CD4-positive, alpha-beta T cell treated with Interferon gamma for 1 hour (primary cell): ENCODE data around the gene FGF1.

ENCODE experiments used
- DNase-seq: peaks from one replicate; pipeline ENCODE4 v3.0.0-alpha.2; 2020

FGF1 gene

GRCh38 chr5:142685418-142686209, at the start of gene FGF1:
FGF1 (minus strand) TSS chr5:142686090; CDS start chr5:142614127, 71,963 bp downstream.
- DNase-seq: no peak

- DNase-seq: no peak
Observed at GRCh38 chr5:142727735-142728047, 41.8 kb upstream of the FGF1 start.

- no peak for DNase-seq
Observed at GRCh38 chr5:142726188-142726731, 40.4 kb upstream of the FGF1 start.

GRCh38 chr5:142725231-142726187, 39.6 kb upstream of the FGF1 start:
- no peak for DNase-seq

GRCh38 chr5:142724821-142725220, 38.9 kb upstream of the FGF1 start:
- DNase-seq: no peak

GRCh38 chr5:142722896-142723295, 37.0 kb upstream of the FGF1 start:
- no peak for DNase-seq

GRCh38 chr5:142722146-142722545, 36.3 kb upstream of the FGF1 start:
- no peak for DNase-seq

GRCh38 chr5:142720641-142721271, 34.9 kb upstream of the FGF1 start:
- DNase-seq: no peak

- no peak for DNase-seq
Observed at GRCh38 chr5:142719836-142720370, 34.0 kb upstream of the FGF1 start.

- DNase-seq: peak; percentile 17
Observed at GRCh38 chr5:142717582-142718215, 31.8 kb upstream of the FGF1 start.

GRCh38 chr5:142716963-142717362, 31.1 kb upstream of the FGF1 start:
- peak; percentile 18 for DNase-seq

- no peak for DNase-seq
Observed at GRCh38 chr5:142715291-142715690, 29.4 kb upstream of the FGF1 start.

- DNase-seq: peak; percentile 83
Observed at GRCh38 chr5:142713121-142713706, 27.3 kb upstream of the FGF1 start.

GRCh38 chr5:142703153-142703552, 17.3 kb upstream of the FGF1 start:
- no peak for DNase-seq

- no peak for DNase-seq
Observed at GRCh38 chr5:142701673-142702311, 15.9 kb upstream of the FGF1 start.

- no peak for DNase-seq
Observed at GRCh38 chr5:142700566-142700965, 14.7 kb upstream of the FGF1 start.

GRCh38 chr5:142699184-142699720, 13.4 kb upstream of the FGF1 start:
- peak; percentile 62 for DNase-seq

- DNase-seq: no peak
Observed at GRCh38 chr5:142698447-142699183, 12.7 kb upstream of the FGF1 start.

- DNase-seq: no peak
Observed at GRCh38 chr5:142697356-142698255, 11.7 kb upstream of the FGF1 start.
